SHP77 (cell line): ENCODE data around the gene ACSF2.
"Not testable (repeated sequence)": the region's sequence is repeated elsewhere in the genome, so short reads cannot be mapped to it uniquely, and the experiment has no call there.

Experiments
- DNase-seq, 2 experiments: peaks; one replicate each; lab custom pipeline; 2025; lab: John Stamatoyannopoulos, UW

The ACSF2 gene

DNA sequence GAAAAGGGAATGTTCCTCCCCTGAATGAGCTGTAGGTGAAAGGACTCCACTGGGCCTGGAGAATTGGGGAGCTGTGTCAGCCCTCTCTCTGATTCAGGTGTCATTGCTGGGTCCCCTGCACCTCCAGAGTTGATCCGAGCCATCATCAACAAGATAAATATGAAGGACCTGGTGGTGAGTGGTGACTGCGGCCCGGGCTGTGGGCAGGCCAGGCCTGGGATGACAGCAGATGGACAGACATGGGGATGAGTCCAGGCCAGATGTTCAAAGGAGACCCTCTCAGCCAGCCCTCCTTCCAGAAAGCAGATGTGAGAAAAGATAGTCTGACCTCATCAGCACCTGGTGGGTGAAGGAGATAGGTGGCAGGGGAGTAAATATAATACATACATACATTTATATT, 38.1 kb downstream of the ACSF2 start:
- DNase-seq, result no peak

DNA sequence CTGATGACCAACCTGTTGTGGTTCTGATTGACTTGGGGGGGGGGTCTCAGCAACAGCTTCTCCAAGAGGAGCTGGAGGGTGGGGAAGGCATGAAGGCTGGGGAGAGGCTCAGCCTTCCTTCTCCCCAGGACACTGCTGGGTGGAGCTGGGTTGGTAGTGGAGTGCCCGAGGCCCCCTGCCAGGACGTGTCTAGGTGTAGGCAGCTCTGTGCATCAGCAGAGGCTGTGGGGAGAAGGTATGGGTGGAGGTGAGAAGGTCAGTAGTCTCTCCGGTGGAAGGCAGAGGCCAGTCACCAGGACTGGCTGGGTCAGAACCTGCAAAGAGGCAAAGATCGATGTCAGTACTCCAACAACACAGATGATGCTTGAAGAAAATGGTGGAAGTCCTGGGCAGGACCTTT, 38.7 kb downstream of the ACSF2 start:
- DNase-seq, result no peak

DNA sequence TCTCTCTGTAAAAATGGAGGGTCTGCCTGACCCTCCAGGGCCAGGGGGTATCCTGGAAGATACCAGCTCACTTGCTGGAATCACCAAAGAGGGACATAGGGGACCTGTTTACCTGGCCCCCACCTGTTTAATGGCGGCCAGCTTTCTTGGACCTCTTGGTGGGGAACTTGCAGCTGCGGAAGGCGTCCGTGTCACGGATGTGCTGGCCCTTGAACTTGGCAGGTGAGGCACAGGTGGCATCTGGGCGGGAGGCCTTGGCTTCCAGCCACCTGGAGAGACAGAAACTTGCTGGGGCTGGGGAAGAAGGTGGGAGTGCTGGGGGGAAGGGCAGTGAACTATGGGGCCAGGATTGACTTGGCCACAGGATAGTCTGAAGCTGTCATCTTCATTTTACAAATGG, 39.2 kb downstream of the ACSF2 start:
- DNase-seq, result no peak

DNA sequence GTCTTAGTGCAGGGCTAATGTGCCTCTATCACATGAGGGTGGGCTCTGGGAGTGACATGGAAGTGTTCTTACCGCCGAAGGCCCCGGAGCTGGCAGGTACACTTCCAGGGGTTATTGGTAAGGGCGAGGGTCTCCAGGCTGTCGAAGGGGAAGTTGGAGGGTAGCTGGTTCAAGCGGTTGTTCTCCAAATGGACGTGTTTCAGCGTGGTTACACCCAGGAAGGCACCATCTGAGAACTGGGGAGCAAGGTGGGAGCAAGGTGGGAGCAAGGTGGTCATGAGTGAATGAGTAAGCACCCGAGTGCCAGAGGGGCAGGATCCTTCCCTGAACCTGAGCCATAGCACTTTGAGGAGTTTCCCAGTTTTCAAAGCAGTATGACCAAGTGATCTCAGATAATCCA, 39.6 kb downstream of the ACSF2 start:
- no peak for DNase-seq

DNA sequence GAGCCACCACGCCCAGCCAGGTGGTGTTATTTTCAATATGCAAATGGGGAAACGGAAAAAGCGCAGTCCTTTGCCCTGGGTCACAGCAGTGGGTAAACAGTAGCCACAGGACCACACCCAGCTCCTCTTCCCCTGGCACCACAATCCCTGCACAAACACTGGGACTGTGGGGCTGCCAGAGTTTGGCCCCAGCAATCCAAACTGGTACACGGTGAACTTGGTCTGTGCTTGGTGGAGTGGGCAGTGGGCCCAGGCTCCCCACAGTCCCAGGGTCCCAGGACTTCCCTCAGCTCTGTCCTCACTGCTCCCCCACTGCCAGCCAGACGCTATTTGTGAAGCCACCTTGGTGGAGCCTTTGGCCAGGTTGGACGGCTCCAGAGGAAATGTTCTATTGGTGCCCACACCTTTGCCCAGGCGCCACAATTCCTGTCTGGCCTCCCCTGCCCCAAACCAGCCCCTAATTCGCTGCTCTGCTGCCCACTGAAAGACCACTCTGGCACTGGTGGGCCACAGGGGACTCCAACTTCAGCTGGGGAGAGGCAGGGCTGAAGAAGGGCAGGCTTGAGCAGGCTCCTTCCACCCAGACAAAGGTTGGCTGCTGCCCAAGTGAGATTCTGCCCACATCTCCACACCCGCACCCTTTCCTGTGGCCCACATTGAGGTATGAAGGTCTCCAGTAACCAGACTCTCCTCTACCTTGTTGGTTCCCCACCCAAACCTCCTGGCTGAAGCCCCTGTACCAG, 40.5 kb downstream of the ACSF2 start:
- DNase-seq, result no peak

DNA sequence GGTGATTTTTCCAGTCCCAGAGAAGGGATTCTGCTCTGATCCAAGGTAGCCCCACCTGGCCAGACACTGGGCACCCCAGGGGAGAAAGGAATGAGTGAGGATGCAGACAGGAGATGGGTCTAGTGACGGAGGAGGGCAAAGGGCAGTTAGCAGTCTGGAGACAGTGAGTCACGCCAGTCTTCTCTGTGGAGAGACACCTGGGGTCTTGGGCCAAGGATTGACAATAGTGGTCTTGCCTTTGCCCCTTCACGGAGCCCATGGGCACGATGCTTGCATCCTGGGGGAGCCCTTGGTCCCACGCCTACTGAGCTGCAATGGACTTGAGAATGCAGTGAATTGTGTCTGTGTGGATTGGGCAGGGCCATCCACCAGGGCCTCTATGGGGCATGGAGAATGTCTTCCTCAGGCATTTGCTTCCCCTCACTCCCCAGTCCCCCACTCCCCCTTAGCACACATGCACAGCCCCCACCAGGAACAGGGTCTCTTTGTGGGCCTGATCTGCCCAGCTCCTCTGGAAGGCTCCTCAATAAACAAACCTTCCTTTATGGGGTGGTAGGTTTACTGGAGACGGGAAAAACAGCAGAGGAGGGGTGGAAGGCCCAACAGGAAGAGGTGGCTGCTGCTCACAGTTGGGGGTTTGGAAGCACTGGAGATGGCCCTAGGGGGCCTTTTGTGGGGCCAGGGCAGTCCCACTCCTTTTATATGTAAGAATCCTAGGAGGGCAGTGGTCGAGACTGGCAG, 41.3 kb downstream of the ACSF2 start:
- DNase-seq, result no peak

DNA sequence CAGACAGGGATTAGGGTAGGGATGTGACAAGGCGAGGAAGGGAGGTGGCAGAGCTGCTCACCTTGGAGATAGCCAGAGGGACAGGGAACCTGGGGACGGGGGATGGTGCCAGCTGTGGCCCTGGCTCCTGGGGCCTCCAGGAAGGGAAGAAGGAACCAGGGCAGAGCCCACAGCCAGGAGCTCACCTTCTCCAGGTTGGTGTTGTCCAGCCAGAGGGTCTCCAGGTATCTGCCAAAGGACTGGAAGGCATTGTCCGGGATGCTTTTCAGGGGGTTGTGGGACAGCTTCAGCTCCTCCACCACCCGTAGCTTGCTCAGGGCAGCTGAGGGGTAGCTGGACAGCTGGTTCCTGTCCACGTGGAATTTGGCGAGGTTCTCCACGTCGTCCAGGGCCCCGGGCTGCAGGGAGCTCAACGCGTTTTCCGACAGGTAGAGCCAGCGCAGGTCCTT, 41.9 kb downstream of the ACSF2 start:
- no peak for DNase-seq

DNA sequence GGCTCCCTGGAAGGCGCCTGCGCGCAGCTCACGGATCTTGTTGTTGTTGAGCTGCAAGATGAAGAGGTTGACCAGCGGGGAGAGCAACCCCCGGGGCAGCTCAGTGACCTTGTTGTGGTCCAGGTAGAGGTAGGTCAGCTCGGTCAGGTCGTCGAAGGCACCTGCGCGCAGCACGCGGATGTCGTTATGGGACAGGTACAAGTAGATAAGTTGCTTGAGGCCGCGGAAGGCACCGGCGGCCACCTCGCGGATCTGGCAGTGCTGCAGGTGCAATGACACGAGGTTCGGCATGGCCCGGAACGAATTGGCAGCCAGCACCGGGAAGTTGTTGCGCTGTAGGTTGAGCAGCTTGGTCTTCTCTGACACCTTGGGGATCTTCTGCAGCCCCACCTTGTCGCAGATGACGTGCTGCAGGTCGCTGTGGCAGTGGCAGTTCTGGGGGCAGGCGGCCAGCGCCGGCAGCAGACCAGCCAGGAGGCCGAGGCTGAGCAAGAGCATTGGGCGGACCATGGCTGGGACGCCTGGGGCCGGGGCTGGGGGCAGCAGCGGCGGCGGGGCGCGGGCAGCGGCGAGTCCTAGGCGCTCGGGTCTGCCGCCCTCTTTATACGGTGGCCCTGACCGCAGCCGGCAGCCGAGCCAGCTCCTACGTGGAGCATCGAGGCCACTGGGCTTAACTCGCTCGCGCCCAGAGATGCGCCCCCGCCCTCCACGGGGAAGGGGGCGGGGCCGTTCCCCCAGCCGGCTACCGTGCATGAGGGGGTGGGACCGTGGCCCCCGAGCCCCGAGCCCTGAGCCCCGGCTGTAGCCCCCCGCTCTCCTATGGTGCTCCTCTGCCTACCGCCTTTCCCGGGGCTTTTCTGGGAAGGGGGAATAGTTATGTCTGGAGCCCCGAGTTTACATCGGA, 42.5 kb downstream of the ACSF2 start, which contains the start of gene CHAD:
Gene CHAD, minus strand, starts transcription at position 577 of the 904 bp plus-strand sequence. Its CDS starts 67 bp downstream, at position 510.
- no peak for DNase-seq

DNA sequence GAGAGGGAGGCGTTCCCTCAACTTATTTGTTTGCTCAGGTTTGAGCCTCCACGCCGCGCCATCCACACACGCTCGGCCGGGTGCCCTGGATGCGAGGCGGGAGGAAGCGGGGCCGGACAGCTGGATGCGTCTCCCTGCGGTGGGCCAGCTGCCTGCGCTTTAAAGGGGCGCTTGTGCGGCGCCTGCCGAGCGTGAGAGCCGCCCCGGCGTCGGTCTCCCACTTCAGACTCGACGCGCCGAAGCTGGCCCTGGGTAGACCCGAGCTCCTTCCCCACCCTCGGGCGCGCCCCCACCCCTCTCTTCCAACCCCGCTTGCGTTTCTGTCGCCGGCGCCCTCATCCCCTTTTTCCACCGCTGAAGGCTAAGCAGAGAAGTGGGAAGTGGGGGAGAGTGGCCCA, 43.2 kb downstream of the ACSF2 start:
- DNase-seq, result no peak

DNA sequence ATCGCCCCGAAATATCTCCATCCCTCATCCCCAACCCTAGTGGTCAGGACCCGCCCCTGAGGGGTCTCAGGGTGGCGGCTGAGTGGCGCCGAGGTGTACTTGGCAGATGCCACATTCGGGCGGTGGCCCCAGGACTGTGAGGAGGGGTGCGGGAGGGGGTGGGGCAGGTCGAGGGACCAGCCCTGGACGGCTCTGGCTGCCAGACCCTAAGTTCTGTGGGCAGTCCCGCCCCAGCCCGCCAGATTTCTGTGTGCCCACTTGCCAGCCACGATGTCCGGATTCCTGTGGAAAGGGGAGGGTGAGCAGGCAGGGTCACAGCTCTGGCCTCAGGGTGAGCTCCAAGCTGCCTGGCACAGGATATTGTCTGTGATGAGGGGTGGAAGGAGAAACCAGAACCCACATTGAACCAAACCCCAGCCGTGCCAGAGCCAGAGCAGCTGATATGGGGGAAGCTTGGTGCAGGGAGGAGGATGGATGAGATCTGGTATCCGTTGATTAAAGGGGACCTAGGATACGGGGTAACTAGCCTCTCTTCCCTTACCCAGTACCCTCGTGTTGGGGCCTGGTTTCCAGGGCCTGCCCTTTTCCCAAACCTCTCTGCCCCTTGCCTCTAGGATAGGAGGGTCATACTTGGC, 43.8 kb downstream of the ACSF2 start:
- DNase-seq, result no peak

DNA sequence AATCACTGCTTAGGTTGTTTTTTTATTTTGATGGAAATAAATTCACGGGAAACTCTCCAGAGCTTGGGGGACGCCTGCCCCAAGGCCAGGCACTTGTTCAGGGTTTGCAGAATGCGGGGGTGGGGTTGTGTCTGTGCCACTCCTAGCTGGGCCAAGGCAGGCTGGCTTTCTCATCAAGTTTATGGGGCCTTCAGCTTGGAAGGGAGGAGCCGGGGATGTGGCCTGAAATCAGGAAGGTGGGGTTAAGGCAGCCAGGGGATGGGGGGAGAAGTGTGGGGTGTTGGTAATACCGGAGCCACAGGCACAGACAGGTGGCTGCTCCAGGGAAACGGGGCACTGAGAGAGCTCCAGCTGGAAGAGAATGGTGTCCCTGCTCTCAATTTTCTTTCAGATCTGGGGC, 44.4 kb downstream of the ACSF2 start:
- DNase-seq, result no peak

DNA sequence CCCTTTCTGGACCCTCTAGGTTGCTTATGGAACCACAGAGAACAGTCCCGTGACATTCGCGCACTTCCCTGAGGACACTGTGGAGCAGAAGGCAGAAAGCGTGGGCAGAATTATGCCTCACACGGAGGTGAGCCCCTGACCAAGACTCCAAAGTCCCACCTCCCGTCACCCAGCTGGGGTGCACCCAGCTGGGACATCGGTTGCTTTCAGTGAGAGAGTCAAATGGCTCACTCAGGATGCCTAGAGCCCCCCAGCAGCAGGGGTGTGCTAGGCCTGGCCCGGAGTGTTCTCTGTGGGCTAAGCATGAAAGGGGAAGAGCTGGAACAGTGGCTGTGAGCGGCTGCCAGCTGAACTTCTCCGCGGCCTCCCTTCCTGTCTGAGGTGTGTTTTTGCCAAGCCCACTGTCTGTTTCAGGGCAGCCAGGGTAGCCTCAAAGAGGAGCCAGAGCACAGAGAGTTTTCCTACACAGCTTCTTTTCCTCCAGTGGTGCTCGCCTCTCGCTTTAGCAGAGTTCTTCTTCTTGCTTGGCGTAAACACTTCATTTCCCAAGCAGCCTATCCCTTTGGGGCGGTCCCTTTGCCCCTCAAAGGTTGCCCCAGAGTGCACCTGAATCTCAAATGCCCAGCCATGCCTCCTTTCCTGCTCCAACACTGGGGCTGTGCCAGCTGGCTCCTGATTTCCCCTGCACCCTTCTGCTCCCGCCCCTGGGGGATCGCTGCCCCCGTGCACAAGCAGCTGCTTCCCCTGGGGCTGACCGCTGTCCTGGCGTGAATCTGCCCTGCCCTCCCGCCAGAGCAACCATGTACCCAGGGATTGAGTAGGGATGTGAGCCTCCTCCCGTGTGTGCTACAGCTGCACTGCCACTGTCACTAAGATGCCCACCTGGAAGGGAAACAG, 45.2 kb downstream of the ACSF2 start:
- no peak for DNase-seq

DNA sequence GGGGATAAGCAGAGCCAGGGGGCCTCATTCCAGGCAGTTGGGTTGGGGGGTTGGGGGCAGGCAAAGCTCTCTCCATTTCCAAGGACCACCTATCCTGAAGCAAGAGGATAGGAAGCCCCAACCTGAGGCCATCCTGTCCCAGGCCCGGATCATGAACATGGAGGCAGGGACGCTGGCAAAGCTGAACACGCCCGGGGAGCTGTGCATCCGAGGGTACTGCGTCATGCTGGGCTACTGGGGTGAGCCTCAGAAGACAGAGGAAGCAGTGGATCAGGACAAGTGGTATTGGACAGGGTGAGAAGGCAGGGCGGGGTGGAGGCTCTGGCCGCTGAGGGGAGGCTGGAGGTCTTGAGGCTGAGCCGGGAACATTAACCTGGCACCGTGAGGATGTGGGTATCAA, 46.3 kb downstream of the ACSF2 start:
- DNase-seq, result no peak

DNA sequence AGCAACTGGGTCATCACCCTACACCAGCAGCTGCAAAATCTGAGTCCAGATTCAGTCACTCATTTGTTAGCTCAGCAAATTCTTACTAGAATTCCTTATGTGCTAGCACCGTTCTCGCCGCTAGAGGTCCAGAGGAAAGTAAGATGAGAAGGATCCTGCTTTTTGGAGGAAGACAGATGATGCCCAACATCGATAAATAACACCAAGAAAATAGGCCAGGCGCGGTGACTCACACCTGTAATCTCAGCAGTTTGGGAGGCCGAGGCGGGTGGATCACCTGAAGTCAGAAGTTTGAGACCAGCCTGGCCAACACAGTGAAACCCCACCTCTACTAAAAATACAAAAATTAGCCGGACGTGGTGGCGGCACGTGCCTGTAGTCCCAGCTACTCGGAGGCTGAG, 46.7 kb downstream of the ACSF2 start:
- peak; percentile 27 to 58 for DNase-seq

DNA sequence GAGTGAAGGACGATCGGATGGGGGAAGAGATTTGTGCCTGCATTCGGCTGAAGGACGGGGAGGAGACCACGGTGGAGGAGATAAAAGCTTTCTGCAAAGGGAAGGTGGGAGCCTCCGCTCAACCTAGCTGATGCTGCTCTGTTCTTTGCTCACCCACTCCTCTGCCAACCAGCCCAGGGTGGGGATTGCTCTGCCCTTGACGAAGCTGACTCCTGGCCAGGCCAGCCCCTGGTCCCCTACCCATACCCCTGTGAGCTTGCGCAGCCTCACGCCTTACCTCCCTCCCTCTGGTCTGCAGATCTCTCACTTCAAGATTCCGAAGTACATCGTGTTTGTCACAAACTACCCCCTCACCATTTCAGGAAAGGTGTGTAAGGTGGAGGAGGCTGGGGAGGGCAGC, 47.9 kb downstream of the ACSF2 start:
- no peak for DNase-seq

DNA sequence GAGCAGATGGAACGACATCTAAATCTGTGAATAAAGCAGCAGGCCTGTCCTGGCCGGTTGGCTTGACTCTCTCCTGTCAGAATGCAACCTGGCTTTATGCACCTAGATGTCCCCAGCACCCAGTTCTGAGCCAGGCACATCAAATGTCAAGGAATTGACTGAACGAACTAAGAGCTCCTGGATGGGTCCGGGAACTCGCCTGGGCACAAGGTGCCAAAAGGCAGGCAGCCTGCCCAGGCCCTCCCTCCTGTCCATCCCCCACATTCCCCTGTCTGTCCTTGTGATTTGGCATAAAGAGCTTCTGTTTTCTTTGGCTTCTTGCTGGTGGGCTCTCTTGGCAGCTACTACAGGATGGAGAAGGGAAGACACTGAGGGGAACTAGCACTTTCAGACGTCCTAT, 48.5 kb downstream of the ACSF2 start:
- DNase-seq, result no peak

DNA sequence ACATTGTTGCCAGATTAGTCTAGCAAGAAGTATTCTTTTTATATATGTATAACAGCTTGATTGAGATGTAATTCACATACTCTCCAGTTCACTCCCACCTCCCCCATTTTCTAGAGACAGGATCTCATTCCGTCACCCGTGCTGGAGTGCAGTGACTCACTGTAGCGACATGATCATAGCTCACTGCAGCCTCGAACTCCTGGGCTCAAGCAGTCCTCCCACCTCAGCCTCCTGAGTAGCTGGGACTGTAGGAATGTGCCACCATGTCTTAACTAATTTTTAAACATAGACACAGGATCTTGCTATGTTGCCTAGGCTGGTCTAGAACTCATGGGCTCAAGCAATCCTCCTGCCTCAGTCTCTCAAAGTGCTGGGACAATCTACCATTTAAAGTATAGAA, 49.3 kb downstream of the ACSF2 start:
- no peak for DNase-seq

DNA sequence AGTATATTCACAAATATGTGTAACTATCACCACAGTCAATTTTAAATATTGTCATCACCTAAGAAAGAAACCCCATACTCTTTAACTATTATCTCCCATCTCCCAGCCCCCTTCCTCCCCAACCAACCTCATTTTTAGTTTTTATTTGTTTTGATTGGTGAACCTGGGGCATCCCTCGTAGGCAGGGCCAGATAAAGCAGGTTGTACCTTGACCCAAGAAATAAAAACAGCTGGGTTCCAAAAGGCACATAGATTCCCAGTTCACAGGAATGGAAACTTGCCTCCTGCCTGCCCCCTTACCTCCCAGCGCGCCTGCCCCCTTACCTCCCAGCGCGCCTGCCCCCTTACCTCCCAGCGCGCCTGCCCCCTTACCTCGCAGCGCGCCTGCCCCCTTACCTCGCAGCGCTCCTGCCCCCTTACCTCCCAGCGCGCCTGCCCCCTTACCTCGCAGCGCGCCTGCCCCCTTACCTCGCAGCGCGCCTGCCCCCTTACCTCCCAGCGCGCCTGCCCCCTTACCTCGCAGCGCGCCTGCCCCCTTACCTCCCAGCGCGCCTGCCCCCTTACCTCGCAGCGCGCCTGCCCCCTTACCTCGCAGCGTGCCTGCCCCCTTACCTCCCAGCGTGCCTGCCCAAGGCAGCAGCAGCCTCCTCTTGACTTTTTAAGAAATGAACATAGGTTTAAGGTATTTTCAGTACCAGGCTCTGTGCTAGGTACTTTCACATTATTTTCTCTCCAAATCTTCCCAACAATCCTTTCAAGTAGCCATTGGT, 49.9 kb downstream of the ACSF2 start:
- DNase-seq, result not testable (repeated sequence)

DNA sequence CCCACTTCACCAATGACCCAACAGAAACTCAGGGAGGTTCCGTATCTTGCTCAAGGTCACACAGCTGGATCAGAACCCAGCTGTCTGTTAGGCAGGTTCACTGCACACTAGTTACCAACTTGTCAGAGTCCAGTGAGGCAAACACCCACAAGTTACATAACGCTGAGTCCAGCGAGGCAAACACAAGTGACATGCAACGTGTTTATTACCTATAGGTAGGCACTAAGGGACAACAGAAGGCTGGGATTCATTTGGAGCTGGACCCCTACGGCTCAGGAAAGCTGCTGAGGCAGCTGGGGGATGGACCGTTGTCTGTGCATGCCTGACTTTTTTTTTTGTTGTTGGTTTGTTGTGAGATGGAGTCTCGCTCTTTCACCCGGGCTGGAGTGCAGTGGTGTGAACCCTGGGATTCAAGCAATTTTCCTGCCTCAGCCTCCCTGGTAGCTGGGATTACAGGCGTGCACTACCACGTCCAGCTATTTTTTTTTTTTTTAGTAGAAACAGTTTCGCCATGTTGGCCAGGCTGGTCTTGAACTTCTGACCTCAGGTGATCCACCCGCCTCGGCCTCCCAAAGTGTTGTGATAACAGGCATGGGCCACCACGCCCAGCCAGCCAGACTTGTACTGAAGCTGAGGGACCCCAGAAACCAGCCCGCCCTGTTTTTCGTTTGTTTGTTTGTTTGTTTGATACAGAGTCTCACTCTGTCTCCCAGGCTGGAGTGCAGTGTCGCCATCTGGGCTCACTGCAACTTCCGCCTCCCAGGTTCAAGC, 50.7 kb downstream of the ACSF2 start:
- no peak for DNase-seq
